K562 (cell line): Measurements from ENCODE around the gene UQCRH. TPM values are rescaled to one million over a fixed set of nuclear protein-coding genes. Genes with fewer than 3 reads are reported as not detected.

Source experiments
- BACH1 ChIP-seq: fragments of 200-800 bp; sonication (Bioruptor generic); IDR thresholded peaks from 2 replicates; pipeline ENCODE4 v1.6.1; 2016; ENCODE audit warnings: missing genetic modification characterization, missing compliant biosample characterization
- ELK1 ChIP-seq: sonication (generic); formaldehyde crosslinking; IDR thresholded peaks from 2 replicates; pipeline ENCODE4 v1.8.1; 2022; ENCODE audit warnings: missing genetic modification reagents
- FOS ChIP-seq: IDR thresholded peaks from 3 replicates; pipeline ENCODE4 v1.6.1; 2011; ENCODE audit not compliant: insufficient read length; ENCODE audit errors: extremely low read depth
- FOXO4 ChIP-seq: fragments of 450-650 bp; formaldehyde crosslinking; IDR thresholded peaks from 2 replicates; pipeline ENCODE4 v1.4.0; 2020; ENCODE audit warnings: mild to moderate bottlenecking, moderate library complexity
- GTF2A2 ChIP-seq: IDR thresholded peaks from 2 replicates; pipeline ENCODE4 v1.6.1; 2016; ENCODE audit warnings: mild to moderate bottlenecking, missing genetic modification characterization, missing compliant biosample characterization
- NEUROD1 ChIP-seq: fragments of 150-350 bp; IDR thresholded peaks from 2 replicates; pipeline ENCODE4 v1.6.1; 2014; ENCODE audit warnings: borderline replicate concordance, low read length, low read depth; ENCODE audit not compliant: partially characterized antibody
- PPARD ChIP-seq: fragments of 250-450 bp; sonication (Bioruptor Pico); IDR thresholded peaks from 2 replicates; pipeline ENCODE4 v1.8.0; 2022; ENCODE audit warnings: inconsistent platforms, mild to moderate bottlenecking, moderate library complexity
- PYGO2 ChIP-seq: fragments of 450-650 bp; IDR thresholded peaks from 2 replicates; pipeline ENCODE4 v1.6.1; 2016; ENCODE audit warnings: mild to moderate bottlenecking, missing genetic modification characterization, moderate library complexity, missing compliant biosample characterization
- RBBP5 ChIP-seq: fragments of 200-600 bp; sonication (generic); IDR thresholded peaks from 2 replicates; pipeline ENCODE4 v1.6.1; 2012; ENCODE audit warnings: borderline replicate concordance, mild to moderate bottlenecking, low read length, control low read depth, inconsistent platforms; ENCODE audit not compliant: insufficient read depth, poor library complexity, severe bottlenecking
- RBM39 ChIP-seq: fragments of 200-400 bp; formaldehyde crosslinking; optimal IDR thresholded peaks from 2 replicates; pipeline ENCODE3; 2018; ENCODE audit warnings: low read depth, low read length
- RREB1 ChIP-seq: fragments of 250-450 bp; sonication (Bioruptor Pico); IDR thresholded peaks from 2 replicates; pipeline ENCODE4 v1.4.0; 2020
- RUNX1 ChIP-seq: sonication (generic); IDR thresholded peaks from 2 replicates; pipeline ENCODE4 v1.6.1; 2016; ENCODE audit warnings: antibody characterized with exemption, low read depth
- SPI1 ChIP-seq: IDR thresholded peaks from 2 replicates; pipeline ENCODE4 v1.6.1; 2011; ENCODE audit warnings: low read depth, low read length, control low read depth, borderline replicate concordance
- ZNF175 ChIP-seq: fragments of 200-800 bp; sonication (Bioruptor generic); IDR thresholded peaks from 2 replicates; pipeline ENCODE4 v1.6.1; 2016; ENCODE audit warnings: low read depth, mild to moderate bottlenecking, missing genetic modification characterization, missing compliant biosample characterization
- ZNF217 ChIP-seq: sonication (generic); formaldehyde crosslinking; IDR thresholded peaks from 2 replicates; pipeline ENCODE4 v1.8.0; 2022; ENCODE audit warnings: mild to moderate bottlenecking, missing genetic modification reagents
- ZNF239 ChIP-seq: fragments of 250-450 bp; sonication (Bioruptor Pico); IDR thresholded peaks from 2 replicates; pipeline ENCODE4 v1.4.0; 2020; ENCODE audit warnings: mild to moderate bottlenecking
- ZNF277 ChIP-seq: fragments of 250-450 bp; sonication (Bioruptor Pico); IDR thresholded peaks from 2 replicates; pipeline ENCODE4 v1.8.0; 2022; ENCODE audit warnings: inconsistent platforms, mild to moderate bottlenecking, moderate library complexity, borderline replicate concordance
- ZNF75A ChIP-seq: fragments of 450-650 bp; formaldehyde crosslinking; IDR thresholded peaks from 2 replicates; pipeline ENCODE4 v1.4.0; 2020; ENCODE audit warnings: mild to moderate bottlenecking
- polyA plus RNA-seq, 8 experiments: library from polyadenylated mRNA; depleted of rRNA in 4 of 8; stranded (reverse) in 5 of 8; unstranded in 3 of 8; fragments of >200 nt; fragmentation: Nextera tagmentation in 2 of 8; fragmentation: Illumina TruSeq in 1 of 8; extraction: Ambion mirVana in 2 of 8; extraction: Trizol in 1 of 8; gene quantifications; 2 replicates each; pipeline versions ENCODE4 v1.2.1 to v1.2.3, GENCODE V29; 2011 to 2014; ENCODE audit warnings: inconsistent platforms in 1 of 8, missing spikeins in 1 of 8
- total RNA-seq, 7 experiments: library from RNA; depleted of rRNA in 6 of 7; stranded (reverse); fragments of >200 nt in 6 of 7; fragmentation: Illumina TruSeq in 2 of 7; extraction: Trizol in 2 of 7; gene quantifications; 2 replicates each; pipeline versions ENCODE4 v1.2.1 to v1.2.3, GENCODE V29; 2011 to 2021; ENCODE audit warnings: low replicate concordance in 1 of 7

UQCRH gene
- total and polyA plus RNA-seq, 9 of the 15 experiments (the other 6 are each of a cell fraction or from before 2014, with no cell fraction given), result 1,267 to 5,184 (median 2,410) TPM

GRCh38 chr1:46340404-46341221 lies 37.1 kb downstream of the UQCRH start, which contains the start of gene NSUN4 (continued):
- TF ChIP-seq RREB1 (CRISPR knock-in tag) (peak; percentile 26; the same call in 1 of the 2 replicates), ZNF239 (CRISPR knock-in tag) (no peak), FOXO4 (CRISPR knock-in tag) (no peak), NEUROD1 (peak; percentile 86), RBBP5 (peak; percentile 94), GTF2A2 (tag) (no peak), ELK1 (no peak), PPARD (no peak), PYGO2 (peak; percentile 37; the same call in 1 of the 2 replicates), SPI1 (peak; percentile 58; the same call in 1 of the 2 replicates), ZNF175 (CRISPR knock-in tag) (no peak), BACH1 (tag) (no peak; the same call in 1 of the 2 replicates), RBM39 (peak; percentile 68), ZNF217 (CRISPR knock-in tag) (no peak), ZNF75A (CRISPR knock-in tag) (no peak), RUNX1 (no peak), FOS (no peak), ZNF277 (CRISPR knock-in tag) (no peak)
